Muscle of arm (tissue), 12 donors: ENCODE data around the gene CBLN1. TPM values are rescaled to one million over a fixed set of nuclear protein-coding genes. Genes with fewer than 3 reads are reported as not detected.

Source experiments
- polyA plus RNA-seq, 12 donors: library from polyadenylated mRNA; unstranded; fragments of 120-200 nt; gene quantifications; one replicate each; pipeline ENCODE4 v1.2.1, GENCODE V29; 2013; ENCODE audit not compliant: insufficient read length in 12 of 12

Gene CBLN1
- polyA plus RNA-seq, 12 donors: 0.08 to 5.8 (median 1.5) TPM; not detected in 1

Other genes starting within 250 kb of the CBLN1 start
- gene C16orf78, start 92.0 kb upstream of the CBLN1 start, polyA plus RNA-seq: not detected